Measurements from ENCODE around the gene EEF1E1.
"Not testable (repeated sequence)": the region's sequence is repeated elsewhere in the genome, so short reads cannot be mapped to it uniquely, and the experiment has no call there.

Gene EEF1E1

DNA sequence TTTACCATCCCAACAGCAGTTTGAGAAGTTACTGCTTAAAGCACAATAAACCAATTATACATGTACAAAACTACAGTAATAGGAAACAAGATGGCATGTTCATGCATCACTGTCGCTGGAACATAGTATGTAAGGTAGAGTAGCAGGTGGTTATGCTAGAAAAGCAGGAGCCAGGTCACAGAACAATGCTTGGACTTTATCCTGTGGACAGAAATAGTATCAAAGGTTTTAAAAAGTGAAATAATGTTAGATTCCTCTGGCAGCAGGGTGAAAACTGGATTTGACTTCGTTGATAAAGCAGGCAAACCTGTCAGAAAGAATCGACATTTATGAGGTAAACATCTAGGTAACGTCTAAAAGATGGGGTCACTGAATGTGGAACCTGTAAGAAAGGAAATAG, 40.6 kb downstream of the EEF1E1 start:
- no peak for DNase-seq

DNA sequence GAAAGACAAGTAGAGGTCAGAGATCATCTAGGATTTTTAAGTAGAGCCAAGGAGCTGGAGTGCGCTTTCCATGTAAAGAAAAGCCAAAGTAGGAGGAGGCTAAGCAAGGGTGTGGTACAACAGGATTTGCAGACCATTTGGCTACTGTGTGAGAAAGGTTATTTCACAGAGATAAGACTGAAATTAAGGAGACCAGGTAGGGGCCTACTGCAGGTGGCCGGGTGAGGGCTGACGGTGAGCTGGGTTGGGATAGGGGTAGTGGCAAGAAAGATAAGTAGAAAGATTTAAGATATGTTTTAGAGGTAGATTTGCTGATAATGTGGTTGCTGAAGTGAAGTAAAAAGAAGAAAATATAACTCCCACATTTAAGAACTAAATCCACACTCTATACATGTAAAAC, 42.0 kb downstream of the EEF1E1 start:
- no peak for DNase-seq

DNA sequence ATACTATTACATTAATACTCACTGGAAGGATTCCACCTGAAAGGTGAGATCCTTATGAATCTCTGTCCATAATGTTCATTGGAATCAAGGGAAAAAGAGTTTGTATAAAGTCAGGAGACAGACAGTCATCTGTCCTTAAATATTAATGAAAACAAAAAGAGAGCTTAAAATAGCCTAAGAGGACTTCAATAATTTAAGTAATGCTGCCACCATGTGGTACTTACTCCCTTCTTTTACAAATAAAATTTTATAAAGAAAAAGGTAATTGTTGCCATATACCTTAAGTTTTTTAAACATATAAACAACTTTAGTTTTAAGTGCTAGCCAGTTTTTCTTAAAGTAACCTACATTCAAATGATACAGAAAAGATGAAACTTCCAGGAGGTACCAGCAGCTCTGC, 43.2 kb downstream of the EEF1E1 start:
- peak; percentile 18 for DNase-seq

DNA sequence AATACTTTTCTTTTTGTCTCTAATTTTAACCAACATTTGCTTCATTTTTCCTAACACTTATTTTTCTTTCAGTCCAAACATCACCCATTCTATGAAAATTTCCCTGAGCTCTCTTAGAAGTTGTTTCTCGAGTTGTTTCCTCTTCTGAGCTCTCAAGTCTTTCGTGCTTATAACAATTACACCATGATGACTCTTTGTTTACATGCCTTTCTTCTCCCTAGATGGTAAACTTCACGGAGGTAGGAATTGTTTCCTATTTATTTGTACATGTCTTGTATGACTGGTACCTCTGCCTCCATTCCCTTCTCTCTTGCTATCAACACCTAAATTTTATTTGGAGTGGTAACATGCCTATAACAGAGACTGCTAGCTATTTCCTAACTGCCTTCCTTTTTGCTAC, 44.6 kb downstream of the EEF1E1 start:
- no peak for DNase-seq

DNA sequence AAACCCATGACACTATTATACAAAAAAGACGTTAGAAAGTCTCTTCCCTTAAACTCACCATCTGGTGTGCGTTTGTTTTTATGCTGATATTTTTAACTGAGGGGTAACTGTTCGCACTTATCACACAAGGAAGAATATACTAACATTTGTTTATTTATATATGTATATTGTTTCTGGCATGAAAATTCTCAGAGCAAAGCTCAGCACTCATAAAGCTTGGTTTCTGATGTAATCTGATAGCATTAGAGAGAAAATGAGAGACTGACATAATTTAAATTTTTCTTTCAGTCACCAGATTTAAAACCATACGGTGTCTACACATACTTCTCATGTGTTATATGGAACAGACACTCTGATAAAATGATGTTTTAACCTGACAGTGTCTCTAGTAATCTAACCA, 45.1 kb downstream of the EEF1E1 start:
- peak; percentile 20 for DNase-seq

DNA sequence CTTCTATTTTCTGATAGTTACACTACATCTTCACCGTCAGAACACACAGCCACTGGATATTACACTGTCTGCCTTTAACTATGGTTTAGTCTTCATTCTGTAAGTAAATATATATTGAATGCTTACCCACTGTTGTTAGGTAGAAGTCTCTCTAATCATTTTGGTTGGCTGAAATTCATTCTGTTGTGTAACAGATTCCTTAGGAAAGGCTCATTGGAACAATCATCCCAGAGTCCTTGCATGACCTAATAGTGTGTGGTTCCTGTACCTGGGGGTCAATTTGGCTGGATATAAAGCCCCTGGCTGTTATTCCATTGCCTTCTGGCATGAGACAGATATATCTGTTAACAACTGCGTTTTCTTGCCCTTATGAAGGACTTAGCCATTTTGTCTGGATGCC, 48.1 kb downstream of the EEF1E1 start:
- no peak for DNase-seq

DNA sequence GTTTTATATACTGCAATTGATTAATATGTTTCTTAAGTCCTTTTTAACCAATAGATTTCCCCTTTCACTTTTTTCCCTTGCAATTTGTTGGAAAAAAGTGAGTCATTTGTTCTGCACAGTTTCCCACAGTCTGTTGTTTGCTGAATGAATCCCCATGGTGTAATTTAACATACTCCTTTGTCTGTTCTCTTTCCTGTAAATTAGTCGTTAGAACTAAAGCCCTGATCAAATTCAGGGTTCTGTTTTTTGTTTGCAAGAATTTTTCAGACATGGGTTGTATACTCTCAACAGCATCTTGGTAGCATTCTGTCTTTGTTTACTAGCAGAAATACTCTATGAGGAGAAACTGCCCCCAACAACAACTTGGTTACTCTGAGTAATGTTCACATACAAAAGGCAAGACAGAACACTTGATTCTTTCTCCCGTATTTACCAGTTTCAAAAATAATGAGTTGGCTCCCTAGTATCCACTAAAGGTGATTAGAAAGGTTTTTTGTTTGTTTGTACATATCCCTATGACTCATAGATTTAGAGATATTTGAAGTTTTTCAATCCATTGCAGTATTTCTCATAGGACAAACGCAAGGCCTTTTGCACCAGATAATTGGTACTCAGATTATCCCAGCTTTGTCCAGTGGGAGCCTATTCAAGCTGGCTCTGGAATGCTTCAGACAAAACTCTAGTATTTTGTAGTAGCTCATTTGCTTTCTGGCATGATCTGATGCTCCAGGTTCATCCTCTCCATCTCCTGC, 54.6 kb downstream of the EEF1E1 start:
- peak; percentile 16 for DNase-seq

DNA sequence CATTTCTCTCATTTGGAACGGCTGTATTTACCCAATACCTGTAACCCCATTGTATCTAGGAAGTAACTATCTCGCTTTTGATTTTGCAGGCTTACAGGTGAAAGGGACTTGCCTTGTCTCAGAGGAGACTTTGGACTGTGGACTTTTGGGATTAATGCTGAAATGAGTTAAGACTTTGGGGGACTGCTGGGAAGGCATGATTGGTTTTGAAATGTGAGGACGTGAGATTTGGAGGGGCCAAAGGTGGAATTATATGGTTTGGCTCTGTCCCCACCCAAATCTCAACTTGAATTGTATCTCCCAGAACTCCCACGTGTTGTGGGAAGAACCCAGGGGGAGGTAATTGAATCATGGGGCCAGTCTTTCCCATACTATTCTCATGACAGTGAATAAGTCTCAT, 56.6 kb downstream of the EEF1E1 start:
- DNase-seq, result not testable (repeated sequence)

DNA sequence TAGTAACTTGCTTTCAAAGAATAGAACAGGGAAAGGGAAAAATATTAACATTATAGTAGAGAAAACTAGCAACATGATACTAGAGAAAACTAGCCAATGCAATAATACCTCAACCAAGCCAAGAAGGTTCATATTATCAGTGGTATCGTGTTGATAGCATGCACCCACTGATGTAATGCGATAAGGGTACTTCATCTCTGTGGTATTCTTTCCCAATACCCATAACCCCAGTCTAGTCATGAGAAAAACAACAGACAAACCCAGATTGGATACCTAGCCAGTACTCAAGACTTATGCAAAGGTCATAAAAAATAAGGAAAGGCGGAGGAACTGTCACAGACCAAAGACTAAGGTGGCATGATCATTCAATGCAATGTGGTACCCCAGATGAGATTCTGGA, 59.1 kb downstream of the EEF1E1 start:
- no peak for DNase-seq

DNA sequence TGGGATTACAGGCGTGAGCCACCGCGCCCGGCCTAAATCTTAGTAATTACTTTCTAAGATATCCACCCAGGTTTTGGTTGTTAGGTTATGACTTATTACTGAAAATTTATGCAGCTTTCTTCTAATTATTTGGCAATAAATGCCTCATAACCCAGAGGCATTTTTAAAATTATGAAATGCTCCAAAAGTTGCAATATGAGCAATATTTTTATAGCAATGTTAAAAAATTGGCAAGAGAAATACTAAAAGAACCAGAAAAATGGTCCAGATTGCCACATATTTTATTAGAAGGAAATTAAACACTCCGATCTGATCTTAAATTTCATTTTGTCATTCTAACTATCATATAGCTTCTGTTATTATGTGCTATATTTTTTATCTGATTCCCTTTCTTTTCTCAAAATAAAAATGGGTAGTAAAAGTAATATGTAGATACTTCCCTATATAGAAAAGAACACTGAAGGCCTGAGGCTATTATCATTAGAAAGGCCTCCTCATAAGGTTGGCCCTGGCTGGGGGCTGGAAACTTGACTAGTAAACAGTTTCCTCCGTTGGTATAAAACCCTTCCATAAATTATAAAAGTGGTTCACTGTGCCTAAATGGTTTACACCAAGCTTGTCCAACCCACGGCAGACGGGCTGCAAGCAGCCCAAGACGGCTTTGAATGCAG, 60.3 kb downstream of the EEF1E1 start:
- DNase-seq, result no peak

DNA sequence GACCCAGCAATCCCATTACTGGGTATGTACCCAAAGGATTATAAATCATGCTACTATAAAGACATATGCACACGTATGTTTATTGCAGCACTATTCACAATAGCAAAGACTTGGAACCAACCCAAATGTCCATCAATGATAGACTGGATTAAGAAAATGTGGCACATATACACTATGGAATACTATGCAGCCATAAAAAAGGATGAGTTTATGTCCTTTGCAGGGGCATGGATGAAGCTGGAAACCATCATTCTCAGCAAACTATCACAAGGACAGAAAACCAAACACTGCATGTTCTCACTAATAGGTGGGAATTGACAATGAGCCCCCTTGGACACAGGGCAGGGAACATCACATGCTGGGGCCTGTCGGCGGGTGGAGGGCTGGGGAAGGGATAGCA, 68.2 kb downstream of the EEF1E1 start:
- not testable (repeated sequence) for DNase-seq

DNA sequence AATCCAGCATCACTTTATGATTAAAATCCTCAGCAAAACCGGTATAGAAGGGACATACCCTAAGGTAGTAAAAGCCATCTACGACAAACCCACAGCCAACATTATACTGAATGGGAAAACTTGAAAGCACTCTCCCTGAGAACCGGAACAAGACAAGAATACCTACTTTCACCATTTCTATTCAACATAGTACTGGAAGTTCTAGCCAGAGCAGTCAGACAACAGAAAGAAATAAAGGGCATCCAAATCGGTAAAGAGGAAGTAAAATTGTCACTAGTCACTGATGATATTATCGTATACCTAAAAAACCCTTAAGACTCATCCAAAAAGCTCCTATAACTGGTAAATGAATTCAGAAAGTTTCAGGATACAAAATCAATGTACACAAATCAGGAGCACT, 71.4 kb downstream of the EEF1E1 start:
- DNase-seq, result no peak

Measured in fibroblast of skin of right quadriceps (primary cell).